ENCODE measurements around the gene RFC1. TPM values are rescaled to one million over a fixed set of nuclear protein-coding genes. Genes with fewer than 3 reads are reported as not detected.

Gene RFC1
- total and polyA plus RNA-seq, 9 of the 15 experiments (the other 6 are each of a cell fraction or from before 2014, with no cell fraction given): 16.8 to 85.6 (median 45.2) TPM

DNA sequence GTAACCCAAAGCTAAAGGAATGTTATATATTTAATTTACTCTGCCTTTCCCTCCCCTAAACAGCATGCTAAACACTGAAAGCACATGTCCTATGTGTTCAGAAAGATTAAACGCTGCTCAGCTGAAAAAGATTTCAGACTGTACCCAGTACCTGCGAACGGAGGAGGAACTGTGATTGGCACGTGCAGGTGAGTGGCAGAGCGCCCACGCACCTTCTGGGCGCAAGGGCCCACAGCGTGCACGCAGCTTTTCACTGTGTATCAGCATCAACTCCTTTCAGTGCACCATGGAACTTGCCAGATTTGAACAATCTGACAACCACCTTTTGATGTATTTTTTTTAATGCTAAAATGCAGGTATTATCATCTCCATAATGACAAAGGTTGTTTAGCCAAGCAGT lies 87.7 kb downstream of the RFC1 start:
- no peak for ATAC-seq
- no peak for DNase-seq (ENCODE audit: extremely low read depth in 1 of 4, low spot score in 3 of 4)
- TF ChIP-seq TBL1XR1 (IDR thresholded peaks at IDR 0.05; ENCODE audit: low read length in 2 of 2) (no peak), TGIF2 (CRISPR knock-in tag; IDR thresholded peaks at IDR 0.05) (no peak), ZNF57 (CRISPR knock-in tag; IDR thresholded peaks at IDR 0.05) (no peak), TEAD1 (CRISPR knock-in tag; IDR thresholded peaks at IDR 0.05) (no peak), ZNF253 (CRISPR knock-in tag; conservative IDR thresholded peaks at IDR 0.05) (no peak), JUN (IDR thresholded peaks at IDR 0.05; ENCODE audit: borderline replicate concordance, low read depth, low read length) (no peak), JUN (CRISPR knock-in tag; IDR thresholded peaks at IDR 0.05; ENCODE audit: borderline replicate concordance) (no peak), ZNF766 (CRISPR knock-in tag; conservative IDR thresholded peaks at IDR 0.05) (no peak), DIDO1 (tag; IDR thresholded peaks at IDR 0.05; ENCODE audit: low read depth) (no peak)
- TF ChIP-seq, protein P1, sequence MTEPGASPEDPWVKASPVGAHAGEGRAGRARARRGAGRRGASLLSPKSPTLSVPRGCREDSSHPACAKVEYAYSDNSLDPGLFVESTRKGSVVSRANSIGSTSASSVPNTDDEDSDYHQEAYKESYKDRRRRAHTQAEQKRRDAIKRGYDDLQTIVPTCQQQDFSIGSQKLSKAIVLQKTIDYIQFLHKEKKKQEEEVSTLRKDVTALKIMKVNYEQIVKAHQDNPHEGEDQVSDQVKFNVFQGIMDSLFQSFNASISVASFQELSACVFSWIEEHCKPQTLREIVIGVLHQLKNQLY (CRISPR knock-in tag; conservative IDR thresholded peaks at IDR 0.05): no peak
- TF ChIP-seq, protein P2, sequence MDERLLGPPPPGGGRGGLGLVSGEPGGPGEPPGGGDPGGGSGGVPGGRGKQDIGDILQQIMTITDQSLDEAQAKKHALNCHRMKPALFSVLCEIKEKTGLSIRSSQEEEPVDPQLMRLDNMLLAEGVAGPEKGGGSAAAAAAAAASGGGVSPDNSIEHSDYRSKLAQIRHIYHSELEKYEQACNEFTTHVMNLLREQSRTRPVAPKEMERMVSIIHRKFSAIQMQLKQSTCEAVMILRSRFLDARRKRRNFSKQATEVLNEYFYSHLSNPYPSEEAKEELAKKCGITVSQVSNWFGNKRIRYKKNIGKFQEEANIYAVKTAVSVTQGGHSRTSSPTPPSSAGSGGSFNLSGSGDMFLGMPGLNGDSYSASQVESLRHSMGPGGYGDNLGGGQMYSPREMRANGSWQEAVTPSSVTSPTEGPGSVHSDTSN (CRISPR knock-in tag; IDR thresholded peaks at IDR 0.05; ENCODE audit: low read depth): no peak
- TF ChIP-seq, protein P2 (tag; conservative IDR thresholded peaks at IDR 0.05; ENCODE audit: low read depth): no peak
- TF ChIP-seq, protein P3, sequence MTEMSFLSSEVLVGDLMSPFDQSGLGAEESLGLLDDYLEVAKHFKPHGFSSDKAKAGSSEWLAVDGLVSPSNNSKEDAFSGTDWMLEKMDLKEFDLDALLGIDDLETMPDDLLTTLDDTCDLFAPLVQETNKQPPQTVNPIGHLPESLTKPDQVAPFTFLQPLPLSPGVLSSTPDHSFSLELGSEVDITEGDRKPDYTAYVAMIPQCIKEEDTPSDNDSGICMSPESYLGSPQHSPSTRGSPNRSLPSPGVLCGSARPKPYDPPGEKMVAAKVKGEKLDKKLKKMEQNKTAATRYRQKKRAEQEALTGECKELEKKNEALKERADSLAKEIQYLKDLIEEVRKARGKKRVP (CRISPR knock-in tag; IDR thresholded peaks at IDR 0.05): no peak
- TF ChIP-seq, protein P4, sequence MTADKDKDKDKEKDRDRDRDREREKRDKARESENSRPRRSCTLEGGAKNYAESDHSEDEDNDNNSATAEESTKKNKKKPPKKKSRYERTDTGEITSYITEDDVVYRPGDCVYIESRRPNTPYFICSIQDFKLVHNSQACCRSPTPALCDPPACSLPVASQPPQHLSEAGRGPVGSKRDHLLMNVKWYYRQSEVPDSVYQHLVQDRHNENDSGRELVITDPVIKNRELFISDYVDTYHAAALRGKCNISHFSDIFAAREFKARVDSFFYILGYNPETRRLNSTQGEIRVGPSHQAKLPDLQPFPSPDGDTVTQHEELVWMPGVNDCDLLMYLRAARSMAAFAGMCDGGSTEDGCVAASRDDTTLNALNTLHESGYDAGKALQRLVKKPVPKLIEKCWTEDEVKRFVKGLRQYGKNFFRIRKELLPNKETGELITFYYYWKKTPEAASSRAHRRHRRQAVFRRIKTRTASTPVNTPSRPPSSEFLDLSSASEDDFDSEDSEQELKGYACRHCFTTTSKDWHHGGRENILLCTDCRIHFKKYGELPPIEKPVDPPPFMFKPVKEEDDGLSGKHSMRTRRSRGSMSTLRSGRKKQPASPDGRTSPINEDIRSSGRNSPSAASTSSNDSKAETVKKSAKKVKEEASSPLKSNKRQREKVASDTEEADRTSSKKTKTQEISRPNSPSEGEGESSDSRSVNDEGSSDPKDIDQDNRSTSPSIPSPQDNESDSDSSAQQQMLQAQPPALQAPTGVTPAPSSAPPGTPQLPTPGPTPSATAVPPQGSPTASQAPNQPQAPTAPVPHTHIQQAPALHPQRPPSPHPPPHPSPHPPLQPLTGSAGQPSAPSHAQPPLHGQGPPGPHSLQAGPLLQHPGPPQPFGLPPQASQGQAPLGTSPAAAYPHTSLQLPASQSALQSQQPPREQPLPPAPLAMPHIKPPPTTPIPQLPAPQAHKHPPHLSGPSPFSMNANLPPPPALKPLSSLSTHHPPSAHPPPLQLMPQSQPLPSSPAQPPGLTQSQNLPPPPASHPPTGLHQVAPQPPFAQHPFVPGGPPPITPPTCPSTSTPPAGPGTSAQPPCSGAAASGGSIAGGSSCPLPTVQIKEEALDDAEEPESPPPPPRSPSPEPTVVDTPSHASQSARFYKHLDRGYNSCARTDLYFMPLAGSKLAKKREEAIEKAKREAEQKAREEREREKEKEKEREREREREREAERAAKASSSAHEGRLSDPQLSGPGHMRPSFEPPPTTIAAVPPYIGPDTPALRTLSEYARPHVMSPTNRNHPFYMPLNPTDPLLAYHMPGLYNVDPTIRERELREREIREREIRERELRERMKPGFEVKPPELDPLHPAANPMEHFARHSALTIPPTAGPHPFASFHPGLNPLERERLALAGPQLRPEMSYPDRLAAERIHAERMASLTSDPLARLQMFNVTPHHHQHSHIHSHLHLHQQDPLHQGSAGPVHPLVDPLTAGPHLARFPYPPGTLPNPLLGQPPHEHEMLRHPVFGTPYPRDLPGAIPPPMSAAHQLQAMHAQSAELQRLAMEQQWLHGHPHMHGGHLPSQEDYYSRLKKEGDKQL (CRISPR knock-in tag; IDR thresholded peaks at IDR 0.05; ENCODE audit: borderline replicate concordance): no peak
- H3K4me3 ChIP-seq: no peak overlapping the region
- intact Hi-C loops (cut with micrococcal nuclease) (no loop called here), in situ Hi-C loops (cut with MboI) (no loop called here)
- ChIA-PET POLR2A (no interaction called here), CTCF (ENCODE audit: low intra/inter-chr PET ratio) (no interaction called here)
- H2AFZ ChIP-seq (ENCODE audit: low read depth, low read length): no peak overlapping the region
- H3K27ac ChIP-seq (ENCODE audit: extremely low read depth, low read depth, low read length): no peak overlapping the region
- H3K9me3 ChIP-seq (replicated peaks; ENCODE audit: control insufficient read depth, insufficient read depth, low read depth, low read length): no peaks in the 10 kb centered on the region
- H3K4me1 ChIP-seq (replicated peaks in 1 of 2; ENCODE audit: control insufficient read depth in 2 of 2, insufficient read depth in 2 of 2, low read length in 2 of 2): no peaks in the 10 kb centered on the region
- H3K9ac ChIP-seq (ENCODE audit: insufficient read depth in 1 of 2, low read depth in 2 of 2, low read length in 2 of 2): no peak overlapping the region
- no peaks in the 10 kb centered on the region for H3K27me3 ChIP-seq (ENCODE audit: control insufficient read depth in 2 of 2, insufficient read depth in 2 of 2, low read length in 2 of 2)
- H3K4me2 ChIP-seq (ENCODE audit: insufficient read depth, low read length): no peak overlapping the region
- no peaks in the 10 kb centered on the region for H3K36me3 ChIP-seq (ENCODE audit: control insufficient read depth, insufficient read depth, low read length)
- 76% methylated on average over 9 of the region's 9 CpGs for WGBS (ENCODE audit: insufficient coverage, low coverage, missing lambda C conversion rate)
- no peaks in the 10 kb centered on the region for H3K79me2 ChIP-seq (ENCODE audit: control insufficient read depth, insufficient read depth, low read length)
- BruUV-seq (replicated peaks): no TSS peak
- H4K20me1 ChIP-seq (replicated peaks; ENCODE audit: control insufficient read depth, insufficient read depth, low read length): no peaks in the 10 kb centered on the region
- no peaks in the 10 kb centered on the region for H3K9me1 ChIP-seq (ENCODE audit: control insufficient read depth, insufficient read depth, low read length)
- FAIRE-seq: no peak
